Measurements from ENCODE around the gene SATB2.

Gene SATB2

DNA sequence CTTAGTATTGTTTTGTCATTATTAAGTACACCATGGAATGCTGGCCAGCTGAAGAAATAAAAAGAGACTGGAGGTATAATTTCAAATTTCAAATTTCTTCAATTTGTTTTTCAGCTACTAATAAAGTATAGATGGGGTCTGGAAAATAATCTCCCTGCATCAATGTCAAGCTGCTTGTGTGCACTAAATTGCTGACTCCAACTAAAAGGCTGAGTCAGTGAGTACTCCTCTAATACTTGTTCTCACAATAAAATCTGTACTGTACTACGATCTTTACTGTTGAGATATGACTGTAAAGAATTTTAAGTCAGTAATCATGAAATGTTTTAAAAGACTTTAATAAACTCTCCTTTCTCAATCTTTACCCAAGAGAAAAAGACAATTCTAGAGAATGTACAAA, 131.9 kb downstream of the SATB2 start:
- no peak for DNase-seq (ENCODE audit: low spot score)

DNA sequence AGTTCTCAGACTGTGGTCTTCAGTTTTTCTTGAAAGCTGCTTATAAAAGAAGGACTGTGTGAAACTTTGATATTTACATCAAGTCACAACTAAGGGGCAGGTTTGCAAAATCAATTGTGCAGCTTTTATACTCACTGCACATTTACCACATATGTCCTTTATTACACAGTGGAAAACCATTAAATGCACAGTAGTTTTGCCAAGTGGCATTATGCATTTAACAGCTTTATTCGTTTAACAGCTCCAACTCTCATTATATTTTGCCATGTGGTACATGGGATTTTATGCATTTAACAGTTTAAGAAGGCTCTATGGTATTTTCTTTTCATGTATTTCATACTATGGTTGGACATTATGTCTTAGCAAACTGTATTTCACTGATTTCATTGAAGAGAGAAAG, 135.6 kb downstream of the SATB2 start:
- DNase-seq (ENCODE audit: low spot score) = no peak

DNA sequence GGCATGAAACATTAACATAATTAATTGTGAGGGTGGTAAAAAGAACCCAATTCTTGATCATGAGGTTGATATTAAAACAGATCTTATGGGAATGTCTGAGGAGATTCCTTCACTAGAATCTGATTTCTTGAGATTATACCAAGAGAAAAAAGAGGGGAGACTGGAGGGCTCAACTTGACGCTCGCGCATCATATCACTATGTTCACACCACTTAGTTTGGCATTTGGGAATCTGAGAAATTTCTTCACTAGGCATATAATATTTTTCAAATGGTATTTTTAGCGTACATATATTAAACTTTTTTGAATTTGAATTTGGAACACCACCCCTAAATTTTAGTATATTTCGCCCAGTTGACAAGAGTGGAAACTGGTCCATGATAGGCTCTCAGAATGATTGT, 140.1 kb downstream of the SATB2 start:
- no peak for DNase-seq (ENCODE audit: low spot score)

DNA sequence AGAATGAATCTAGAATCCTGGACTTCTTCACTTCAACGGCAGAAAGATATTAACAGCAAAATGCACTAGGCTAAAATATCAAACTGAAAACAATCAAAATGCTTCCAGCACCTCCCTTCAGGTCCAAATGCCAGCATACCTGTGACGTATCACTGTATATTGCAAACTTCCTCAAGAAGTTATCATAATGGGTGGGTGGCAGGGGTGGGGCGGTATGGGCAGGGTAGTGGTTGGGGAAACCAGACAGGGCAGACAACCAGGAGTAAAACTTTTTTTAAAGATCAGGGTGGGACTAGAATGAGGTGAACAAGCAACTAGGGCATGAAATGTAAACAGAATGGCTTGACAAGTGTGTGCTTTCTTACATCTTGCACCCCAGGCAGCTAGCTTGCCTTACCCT, 140.9 kb downstream of the SATB2 start:
- DNase-seq (ENCODE audit: low spot score) = no peak

DNA sequence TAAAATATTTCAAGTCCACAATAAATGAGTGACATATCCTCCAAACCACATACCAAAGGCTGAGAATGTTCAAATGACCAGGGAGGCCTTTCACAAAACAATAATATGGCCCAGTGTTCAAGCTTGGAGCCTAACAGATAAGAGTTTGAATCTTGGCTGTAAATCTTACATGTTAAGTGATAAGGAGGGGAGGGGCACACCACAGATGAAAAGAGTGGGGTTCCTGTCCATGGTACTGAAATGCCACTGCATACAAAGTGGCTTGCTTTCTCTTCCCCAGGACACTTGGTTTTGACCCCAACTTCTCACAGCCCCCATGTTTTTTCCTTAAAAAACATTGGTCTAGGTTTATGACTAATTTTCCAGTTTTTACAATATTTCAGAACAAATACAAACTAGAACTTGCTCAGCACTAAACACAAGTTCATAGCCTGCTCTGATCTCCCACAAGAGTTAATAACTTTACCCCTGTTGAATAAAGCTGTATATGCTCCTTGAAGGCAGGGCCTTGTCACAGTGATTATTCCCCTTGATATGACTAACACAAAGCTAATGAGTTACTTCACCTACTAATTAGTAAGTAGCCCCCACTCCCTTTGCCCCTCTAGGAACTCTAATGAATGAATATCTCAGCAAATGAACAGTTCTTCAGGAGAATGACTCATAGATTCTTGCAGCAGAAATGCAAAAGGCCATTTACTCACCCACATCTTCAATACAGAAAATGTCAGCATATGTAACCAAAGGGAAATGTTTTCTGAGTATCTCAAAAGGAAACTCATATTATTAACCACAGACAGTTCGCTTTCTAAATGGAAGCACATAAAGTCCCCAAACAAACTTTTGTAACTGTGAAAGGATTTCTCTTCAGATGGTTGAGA, 142.2 kb downstream of the SATB2 start:
- peak; percentile 47 for DNase-seq (ENCODE audit: low spot score)

DNA sequence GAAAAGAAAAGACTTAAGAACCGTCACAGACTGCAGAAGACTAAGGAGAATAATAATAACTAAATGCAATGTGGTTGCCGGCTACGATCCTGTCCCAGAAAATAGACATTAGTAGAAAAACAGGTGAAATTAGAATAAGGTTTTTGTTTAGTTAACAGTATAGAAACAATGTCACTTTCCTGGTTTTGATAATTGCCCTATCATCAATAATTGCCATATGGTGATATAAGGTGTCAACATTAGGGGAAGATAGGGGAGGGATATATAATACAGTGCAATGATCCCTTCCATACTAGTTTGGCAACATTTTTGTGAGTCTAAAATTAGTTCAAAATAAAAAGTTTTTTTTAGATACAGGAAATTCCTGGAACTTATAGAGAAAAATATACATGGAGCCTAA, 144.8 kb downstream of the SATB2 start:
- no peak for DNase-seq (ENCODE audit: low spot score)

DNA sequence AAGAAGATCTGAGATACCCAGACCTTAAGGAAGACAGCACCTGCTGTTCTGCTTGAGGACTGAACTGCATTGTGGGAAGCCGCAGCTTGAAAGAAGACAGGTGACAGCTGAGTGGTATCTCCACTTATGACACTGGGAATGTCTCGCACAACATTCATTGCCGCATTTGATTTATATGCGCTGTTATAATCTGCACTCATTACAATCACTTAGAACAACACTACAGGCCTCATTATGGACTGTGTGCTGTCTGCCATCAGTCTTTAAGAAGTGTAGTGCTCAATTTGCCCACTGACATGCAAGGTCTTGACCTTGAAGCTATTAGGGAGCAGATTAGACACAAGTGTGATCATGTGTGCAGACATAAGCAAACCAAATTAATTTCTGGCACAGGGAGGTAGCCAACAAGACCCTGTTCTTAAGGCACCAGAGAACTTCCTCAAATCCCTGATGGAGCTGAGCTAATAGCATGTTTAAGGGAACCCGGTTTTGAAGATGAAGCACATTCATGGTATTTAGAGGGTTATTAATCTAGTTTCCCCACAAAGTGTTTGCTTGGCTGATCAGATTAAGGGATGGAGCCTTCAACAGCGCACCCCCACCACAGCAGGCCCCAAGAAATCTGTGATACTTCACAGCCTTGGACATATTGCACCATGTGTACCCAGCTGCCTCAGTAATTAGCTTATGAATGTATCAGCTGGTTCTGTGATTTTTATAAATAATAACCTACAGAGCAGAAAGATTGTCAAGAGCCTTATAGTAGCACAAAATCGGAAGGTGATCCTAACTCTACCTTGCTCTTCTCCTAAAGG, 146.8 kb downstream of the SATB2 start:
- no peak for DNase-seq (ENCODE audit: low spot score)

DNA sequence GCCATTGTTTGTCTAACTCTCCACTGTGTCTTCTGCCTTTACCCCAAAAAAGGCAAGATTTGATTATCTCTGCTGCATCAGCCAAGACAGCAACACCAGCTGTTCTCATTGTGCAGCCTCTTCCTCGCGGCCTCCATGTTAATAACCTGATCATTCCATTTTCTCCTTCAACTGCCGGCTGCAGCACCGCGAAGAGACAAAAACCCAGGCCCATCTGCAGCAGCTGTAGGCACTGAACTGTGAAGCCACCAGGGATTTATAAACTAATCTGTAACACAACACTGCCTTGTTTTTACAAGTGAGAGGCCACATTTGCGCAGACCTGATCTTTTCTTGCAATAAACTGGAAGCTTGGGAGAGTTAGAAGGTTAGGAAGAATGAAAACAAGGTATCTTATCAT, 147.8 kb downstream of the SATB2 start:
- DNase-seq (ENCODE audit: low spot score) = no peak

DNA sequence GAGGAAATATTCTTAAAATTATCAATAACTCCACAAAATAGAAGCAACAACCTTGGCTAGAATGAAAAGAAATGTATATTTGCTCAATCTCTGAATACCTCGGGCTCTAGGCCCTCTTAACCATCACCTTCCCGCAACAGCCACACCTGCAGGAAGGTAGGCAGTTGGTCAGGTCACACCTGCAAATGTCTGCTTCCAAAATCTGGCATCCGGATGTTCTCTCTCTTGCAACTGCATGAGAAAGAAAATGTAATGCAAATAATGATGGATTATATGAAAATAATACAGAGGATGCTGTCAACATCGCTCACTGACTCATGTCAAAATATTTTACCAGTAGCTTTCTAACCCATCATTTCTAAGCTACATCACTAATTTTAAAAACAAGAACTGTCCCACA, 148.3 kb downstream of the SATB2 start:
- no peak for DNase-seq (ENCODE audit: low spot score)

DNA sequence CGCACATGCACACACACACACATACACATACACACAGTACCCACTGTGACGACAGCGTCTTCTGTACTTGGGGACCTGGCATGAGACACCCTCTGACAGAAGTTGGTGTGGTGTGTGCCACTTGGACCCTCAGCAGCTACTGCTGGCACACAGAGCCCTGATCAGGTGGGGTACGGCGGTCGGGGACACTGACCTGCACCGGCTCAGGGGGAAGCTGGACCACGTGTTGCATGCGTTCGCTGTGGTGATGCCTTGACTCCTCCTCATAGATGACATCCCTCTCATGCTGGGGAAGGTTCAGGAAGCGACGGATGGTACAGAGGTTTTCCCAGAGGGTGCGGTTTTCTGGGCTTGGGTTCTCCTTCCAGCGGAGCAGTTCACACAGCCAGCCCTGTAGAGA, 149.2 kb downstream of the SATB2 start:
- no peak for DNase-seq (ENCODE audit: low spot score)

DNA sequence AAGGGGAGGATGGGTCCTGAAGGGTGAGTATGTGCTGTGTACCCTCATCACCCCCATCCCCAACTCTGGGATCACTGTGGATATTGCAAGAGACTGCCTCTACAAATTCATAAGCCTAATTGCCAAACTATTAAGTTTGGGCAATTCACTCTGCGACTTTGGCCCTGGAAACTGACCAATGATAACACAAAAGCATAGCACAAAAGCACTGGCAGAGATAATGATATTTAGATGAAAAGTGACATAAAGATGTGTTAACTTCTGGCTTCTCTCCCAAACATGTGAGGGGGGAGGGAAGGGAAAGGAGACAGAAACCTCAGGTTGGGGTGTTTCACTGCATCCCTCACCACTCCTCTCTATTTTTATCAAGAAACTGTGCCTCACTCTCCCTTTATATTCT, 150.3 kb downstream of the SATB2 start:
- no peak for DNase-seq (ENCODE audit: low spot score)

DNA sequence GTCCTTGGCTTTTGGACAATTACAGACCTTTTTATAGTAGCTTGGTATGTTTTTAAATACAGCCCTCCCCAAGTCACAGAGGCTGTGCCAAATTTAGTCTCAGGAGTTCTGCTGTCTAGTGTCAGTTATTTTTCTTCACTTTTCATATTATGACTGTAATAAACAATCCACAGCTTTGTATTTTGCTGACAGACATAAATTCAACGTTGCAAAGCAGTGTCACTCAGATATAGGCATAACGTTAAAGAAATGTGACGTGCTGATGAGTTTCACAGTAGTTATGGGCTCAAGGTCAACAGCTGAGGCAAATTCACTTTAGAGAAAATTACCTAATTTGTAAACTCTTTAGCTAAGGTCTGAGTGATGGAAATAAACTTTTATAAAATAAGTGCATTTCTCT, 151.6 kb downstream of the SATB2 start:
- no peak for DNase-seq (ENCODE audit: low spot score)

DNA sequence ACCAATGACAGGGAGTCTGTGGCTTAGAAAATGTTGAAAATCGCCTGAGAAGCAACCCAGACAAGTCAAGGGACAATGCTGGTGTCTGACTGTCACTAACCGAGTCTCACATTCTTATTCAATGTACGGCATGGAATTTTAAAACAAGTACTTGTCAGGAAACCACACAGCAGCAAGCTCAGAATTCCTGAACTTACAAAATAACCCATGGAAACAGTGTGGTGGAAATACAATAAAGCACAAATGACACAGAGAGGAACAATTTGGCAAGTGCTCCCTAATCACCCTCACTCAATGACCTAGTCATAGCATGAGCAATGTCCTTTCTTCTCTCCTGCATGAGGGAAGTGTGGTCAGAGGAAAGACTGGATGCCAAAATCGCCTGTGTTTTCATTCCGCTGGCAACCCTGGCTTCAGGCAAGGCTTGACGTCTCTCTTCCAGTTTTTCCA, 154.0 kb downstream of the SATB2 start:
- no peak for DNase-seq (ENCODE audit: low spot score)

DNA sequence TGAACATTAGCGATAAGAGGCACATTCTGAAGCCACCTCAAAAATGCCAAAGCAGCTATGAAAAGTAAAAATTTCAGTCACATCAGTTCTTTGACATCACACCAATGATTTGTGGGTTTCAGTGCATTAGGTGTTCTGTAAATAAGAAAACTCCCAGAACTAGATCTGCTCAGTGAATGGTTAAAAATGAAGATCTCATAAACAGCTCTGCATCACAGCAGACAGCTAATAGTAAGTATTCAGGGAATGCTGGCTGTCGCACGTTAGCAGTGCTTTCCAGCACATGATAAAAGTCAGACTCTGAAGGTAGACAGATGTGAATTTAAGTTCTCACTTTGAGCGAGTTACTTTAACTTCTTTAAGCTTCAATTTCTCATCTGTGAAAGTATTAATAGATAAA, 154.9 kb downstream of the SATB2 start:
- DNase-seq (ENCODE audit: low spot score) = no peak

DNA sequence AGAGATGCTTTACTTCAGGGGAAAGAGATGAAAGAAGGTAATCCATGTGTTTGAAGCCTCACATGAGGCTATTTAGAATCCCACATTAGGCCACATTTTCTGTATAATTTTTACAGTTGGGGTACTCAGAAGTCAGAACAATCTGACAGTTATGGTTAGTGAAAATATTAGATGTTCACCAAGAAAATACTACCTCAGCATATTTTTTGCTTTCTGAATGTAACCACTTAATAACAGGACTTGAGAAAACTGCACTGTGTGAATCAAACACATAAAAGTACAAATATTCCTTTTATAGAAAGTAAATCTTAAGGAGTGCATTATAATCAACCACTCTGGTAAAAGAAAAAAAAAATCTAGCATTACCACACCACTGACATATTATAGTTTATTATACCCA, 169.3 kb downstream of the SATB2 start:
- DNase-seq (ENCODE audit: low spot score) = no peak

DNA sequence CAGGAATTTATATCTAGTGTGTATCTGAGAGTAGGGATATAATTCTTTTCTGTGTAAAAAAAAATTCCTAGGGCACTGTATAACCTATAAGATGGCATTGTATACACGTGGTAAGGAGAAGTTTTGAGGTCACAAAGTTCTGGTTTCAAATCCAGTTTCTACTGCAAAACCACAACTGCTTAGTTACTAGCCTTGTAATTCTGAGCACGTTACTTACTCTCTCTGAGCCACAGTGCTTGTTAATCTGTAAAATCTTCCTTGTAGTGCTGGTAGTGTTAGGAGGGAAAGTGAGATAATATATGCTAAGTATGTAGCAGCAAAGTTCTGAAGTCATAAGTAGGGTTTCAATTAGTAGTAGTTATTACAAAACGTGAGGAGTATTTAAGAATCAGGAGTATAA, 175.4 kb downstream of the SATB2 start:
- no peak for DNase-seq (ENCODE audit: low spot score)

DNA sequence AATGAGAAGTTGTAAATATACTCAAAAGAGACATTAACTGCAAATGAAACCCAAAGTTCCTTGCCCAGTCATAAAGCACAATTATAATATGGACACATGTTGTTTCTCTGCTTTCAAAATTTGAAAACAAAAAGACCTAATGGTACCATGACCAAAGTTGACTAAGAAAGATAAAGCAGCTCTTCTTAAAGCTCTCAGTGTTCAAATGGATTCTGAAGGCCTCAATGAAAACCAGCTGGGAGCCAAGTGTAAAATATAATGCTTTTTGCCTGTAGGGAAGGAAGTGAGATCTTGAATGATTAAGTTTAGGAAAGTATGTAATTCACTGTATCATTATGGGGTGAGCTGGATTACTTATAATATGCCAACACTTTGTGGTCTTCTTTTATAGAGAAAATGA, 178.6 kb downstream of the SATB2 start:
- no peak for DNase-seq (ENCODE audit: low spot score)

DNA sequence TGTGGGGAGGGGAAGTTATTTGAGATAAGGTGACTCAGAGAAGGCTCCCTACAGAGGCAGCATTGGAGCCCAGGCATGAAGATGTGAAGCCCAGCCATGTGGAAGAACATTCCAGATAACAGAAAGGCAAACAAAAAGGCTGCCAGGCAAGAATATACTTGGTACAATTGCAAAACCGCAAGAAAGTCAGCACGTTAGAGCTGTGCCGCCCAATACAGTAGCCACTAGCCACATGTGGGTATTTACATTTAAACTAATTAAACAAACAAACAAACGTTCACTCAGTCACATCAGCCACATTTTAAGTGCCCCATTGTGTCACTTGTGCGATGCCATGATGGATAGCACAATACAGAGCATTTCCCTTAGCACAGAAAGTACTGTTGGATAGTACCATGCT, 179.6 kb downstream of the SATB2 start:
- DNase-seq (ENCODE audit: low spot score) = no peak

DNA sequence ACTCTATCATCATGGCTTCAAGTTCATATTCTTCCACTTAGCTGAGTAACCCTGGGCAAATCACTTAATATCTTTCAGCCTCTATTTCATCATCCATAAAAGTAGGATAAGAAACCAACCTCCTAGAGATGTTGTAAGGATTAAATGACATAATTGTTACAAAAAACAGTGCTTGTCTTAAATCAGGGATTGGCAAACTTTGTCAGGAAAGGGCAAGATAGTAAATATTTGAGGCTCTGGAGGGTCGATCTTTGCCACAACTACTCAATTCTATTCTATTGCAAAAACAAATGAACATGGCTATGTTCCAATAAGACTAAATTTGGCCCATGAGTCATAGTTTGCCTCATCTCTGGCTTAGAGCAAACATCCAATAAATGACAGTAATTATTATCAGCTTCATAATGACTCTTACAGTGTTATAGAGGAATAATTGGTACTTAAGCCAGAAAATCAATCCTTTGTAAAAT, 184.7 kb downstream of the SATB2 start:
- DNase-seq (ENCODE audit: low spot score) = no peak

DNA sequence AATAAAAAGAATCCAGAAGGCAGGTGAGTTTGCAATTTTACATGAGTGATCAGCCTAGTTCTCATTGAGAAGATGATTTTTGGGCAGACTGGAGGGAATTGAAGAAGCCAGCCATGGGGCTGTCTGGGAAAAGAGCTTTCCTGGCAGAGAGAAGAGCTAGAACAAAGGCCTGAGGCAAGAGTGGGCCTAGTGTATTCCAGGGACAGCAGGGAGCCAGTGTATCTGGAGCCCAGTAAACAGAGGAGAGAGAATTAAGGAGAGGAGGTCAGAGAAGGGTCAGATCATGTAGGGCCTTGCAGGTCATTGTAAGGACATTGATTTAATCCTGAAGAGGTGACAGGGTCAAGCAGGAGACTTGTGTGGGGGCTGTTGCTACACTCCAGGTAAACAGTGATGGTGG, 195.8 kb downstream of the SATB2 start:
- no peak for DNase-seq (ENCODE audit: low spot score)

DNA sequence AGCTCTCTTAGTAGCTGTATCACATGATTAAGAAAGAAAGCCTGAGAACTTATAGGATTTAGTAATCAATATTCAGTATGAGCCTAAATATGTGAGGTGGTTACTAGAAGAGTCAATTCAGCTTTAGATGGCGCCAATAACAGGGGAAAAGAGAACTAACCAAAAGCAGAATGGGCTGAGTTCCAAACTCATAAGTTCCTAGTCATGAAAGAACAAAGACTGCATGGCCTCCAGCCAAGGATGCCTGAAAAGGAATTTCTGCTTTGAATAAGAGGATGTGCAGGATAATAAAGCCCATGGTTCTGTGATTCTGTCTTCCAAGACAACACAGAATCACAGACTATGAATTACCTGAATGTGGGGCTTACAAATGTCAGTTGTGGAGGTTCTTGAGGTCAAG, 196.5 kb downstream of the SATB2 start:
- no peak for DNase-seq (ENCODE audit: low spot score)

DNA sequence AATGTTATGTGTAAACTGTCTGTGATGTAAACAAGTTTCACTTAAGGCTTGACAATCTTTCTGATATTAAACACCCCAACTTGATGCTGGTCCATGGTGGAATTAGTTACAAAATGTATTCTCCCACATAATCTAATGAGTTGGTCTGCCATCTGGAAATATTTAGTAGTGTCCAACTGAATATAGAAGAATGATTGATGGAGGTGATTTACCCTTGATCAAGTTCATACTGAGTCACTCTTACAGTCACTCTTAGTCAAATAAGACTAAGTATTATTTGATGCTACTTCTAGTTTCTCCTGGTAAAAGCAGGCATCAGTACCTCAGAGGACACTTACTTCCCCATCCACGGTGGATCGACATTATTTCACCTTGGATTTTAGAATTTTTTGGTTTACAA, 198.1 kb downstream of the SATB2 start:
- no peak for DNase-seq (ENCODE audit: low spot score)

DNA sequence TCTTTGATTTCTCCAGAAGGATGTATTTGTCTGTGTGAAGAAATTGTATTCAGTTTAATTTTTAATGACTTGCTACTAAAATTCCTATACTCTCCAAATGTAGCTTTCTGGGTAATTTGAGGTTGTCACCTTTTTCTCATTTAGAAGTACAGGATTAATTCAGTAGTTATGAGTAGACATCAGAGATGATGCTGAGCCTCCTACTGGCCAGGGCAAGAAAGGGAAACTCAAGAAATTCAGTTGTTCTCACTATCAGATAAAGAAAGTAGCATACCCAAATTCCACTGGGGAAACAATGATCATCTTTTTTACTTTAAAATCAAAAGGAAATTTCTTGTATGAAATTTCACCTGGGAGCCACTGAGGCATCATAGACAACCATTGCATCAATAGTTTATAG, 199.4 kb downstream of the SATB2 start:
- no peak for DNase-seq (ENCODE audit: low spot score)
